ENCODE data around the gene CASKIN2.
"Not testable (repeated sequence)": the region's sequence is repeated elsewhere in the genome, so short reads cannot be mapped to it uniquely, and the experiment has no call there.

Gene CASKIN2

GRCh38 chr17:75487351-75488070 lies 27.8 kb downstream of the CASKIN2 start:
- peak in 2 of 4 experiments; percentile 14 to 45 for DNase-seq

- no peak for DNase-seq
Measured at GRCh38 chr17:75486951-75487350, 28.4 kb downstream of the CASKIN2 start.

GRCh38 chr17:75486151-75486550 lies 29.2 kb downstream of the CASKIN2 start:
- no peak for DNase-seq

GRCh38 chr17:75485688-75486087 lies 29.6 kb downstream of the CASKIN2 start:
- DNase-seq = no peak

GRCh38 chr17:75482098-75482942 lies 33.0 kb downstream of the CASKIN2 start:
- DNase-seq = no peak

GRCh38 chr17:75481194-75482068 lies 33.9 kb downstream of the CASKIN2 start:
- no peak for DNase-seq

- no peak for DNase-seq
Measured at GRCh38 chr17:75480281-75480680, 35.1 kb downstream of the CASKIN2 start.

- no peak for DNase-seq
Measured at GRCh38 chr17:75478508-75478907, 36.8 kb downstream of the CASKIN2 start.

GRCh38 chr17:75477490-75477862 lies 37.9 kb downstream of the CASKIN2 start:
- not testable (repeated sequence) for DNase-seq

GRCh38 chr17:75476752-75477489 lies 38.4 kb downstream of the CASKIN2 start:
- no peak for DNase-seq

- DNase-seq = no peak
Measured at GRCh38 chr17:75476271-75476671, 39.1 kb downstream of the CASKIN2 start.

GRCh38 chr17:75475851-75476250 lies 39.5 kb downstream of the CASKIN2 start:
- no peak for DNase-seq

GRCh38 chr17:75475144-75475835 lies 40.0 kb downstream of the CASKIN2 start:
- no peak for DNase-seq

GRCh38 chr17:75474736-75475135 lies 40.6 kb downstream of the CASKIN2 start:
- no peak for DNase-seq

GRCh38 chr17:75473246-75473645 lies 42.1 kb downstream of the CASKIN2 start:
- no peak for DNase-seq

GRCh38 chr17:75472119-75472518 lies 43.2 kb downstream of the CASKIN2 start:
- DNase-seq = no peak

GRCh38 chr17:75471207-75471606 lies 44.1 kb downstream of the CASKIN2 start:
- no peak for DNase-seq

- no peak for DNase-seq
Measured at GRCh38 chr17:75468779-75469373, 46.5 kb downstream of the CASKIN2 start.

- no peak for DNase-seq
Measured at GRCh38 chr17:75468291-75468754, 47.0 kb downstream of the CASKIN2 start.

- DNase-seq = no peak
Measured at GRCh38 chr17:75465039-75465438, 50.3 kb downstream of the CASKIN2 start.

- no peak for DNase-seq
Measured at GRCh38 chr17:75463603-75464002, 51.7 kb downstream of the CASKIN2 start.
